ENCODE measurements around the gene PARS2. TPM values are rescaled to one million over a fixed set of nuclear protein-coding genes. Genes with fewer than 3 reads are reported as not detected.

The PARS2 gene
- total RNA-seq, 2 experiments from 2014 or later, result not detected

GRCh38 chr1:54745274-54745673 is 19.0 kb downstream of the PARS2 start:
- H3K9me3 Mint-ChIP-seq, result no peaks in the 10 kb centered on the region
- no peak for TF ChIP-seq CTCF (IDR thresholded peaks at IDR 0.05)
- no peaks in the 10 kb centered on the region for H3K27me3 Mint-ChIP-seq
- Histone ChIP-seq H3K27ac (ENCODE audit: low read depth in 1 of 2, low read length in 2 of 2) (no peak overlapping the region), H3K9me3 (ENCODE audit: control insufficient read depth in 1 of 2, insufficient read depth in 1 of 2, low read length in 2 of 2) (no peaks in the 10 kb centered on the region), H3K4me3 (ENCODE audit: low read length) (no peak overlapping the region), H3K27me3 (ENCODE audit: control insufficient read depth in 1 of 2, insufficient read depth in 2 of 2, low read length in 2 of 2) (no peaks in the 10 kb centered on the region), H3K4me1 (ENCODE audit: insufficient read depth, low read length) (no peaks in the 10 kb centered on the region), H3K36me3 (ENCODE audit: insufficient read depth, low read length) (peaks cover 23% of the 10 kb centered on the region)
- ATAC-seq (ENCODE audit: poor library complexity), result no peak
- POLR2A ChIA-PET, result no interaction called here
- CTCF ChIA-PET, result no interaction called here
- H3K4me3 Mint-ChIP-seq, result no peak overlapping the region
- peaks cover 42% of the 10 kb centered on the region for H3K36me3 Mint-ChIP-seq (ENCODE audit: low read depth)
- no peak for DNase-seq
- no peak overlapping the region for H3K27ac Mint-ChIP-seq
- intact Hi-C loops (cut with DNase I, micrococcal nuclease), result no loop called here
- no peaks in the 10 kb centered on the region for H3K4me1 Mint-ChIP-seq (ENCODE audit: low read depth)

GRCh38 chr1:54744696-54745095 is 19.6 kb downstream of the PARS2 start:
- ATAC-seq (ENCODE audit: poor library complexity) (no peak), DNase-seq (no peak)
- peaks cover 29% of the 10 kb centered on the region for H3K36me3 ChIP-seq (ENCODE audit: insufficient read depth, low read length)
- intact Hi-C loops (cut with DNase I, micrococcal nuclease), result no loop called here
- H3K27ac ChIP-seq (ENCODE audit: low read depth in 1 of 2, low read length in 2 of 2), result no peak overlapping the region
- H3K4me3 ChIP-seq (ENCODE audit: low read length), result no peak overlapping the region
- H3K4me1 ChIP-seq (ENCODE audit: insufficient read depth, low read length), result no peaks in the 10 kb centered on the region
- Mint-ChIP-seq H3K27me3 (no peaks in the 10 kb centered on the region), H3K27ac (no peak overlapping the region), H3K9me3 (no peaks in the 10 kb centered on the region), H3K4me1 (ENCODE audit: low read depth) (no peaks in the 10 kb centered on the region), H3K36me3 (ENCODE audit: low read depth) (peaks cover 48% of the 10 kb centered on the region), H3K4me3 (no peak overlapping the region)
- no peaks in the 10 kb centered on the region for H3K27me3 ChIP-seq (ENCODE audit: control insufficient read depth in 1 of 2, insufficient read depth in 2 of 2, low read length in 2 of 2)
- no peak for TF ChIP-seq CTCF (IDR thresholded peaks at IDR 0.05)
- ChIA-PET CTCF (no interaction called here), POLR2A (no interaction called here)
- H3K9me3 ChIP-seq (ENCODE audit: control insufficient read depth in 1 of 2, insufficient read depth in 1 of 2, low read length in 2 of 2), result no peaks in the 10 kb centered on the region

GRCh38 chr1:54743416-54744226 is 20.7 kb downstream of the PARS2 start:
- H3K4me1 Mint-ChIP-seq (ENCODE audit: low read depth), result no peaks in the 10 kb centered on the region
- POLR2A ChIA-PET, result no interaction called here

More at GRCh38 chr1:54743416-54744226, 20.7 kb downstream of the PARS2 start:
- CTCF ChIA-PET, result no interaction called here
- no peak for TF ChIP-seq CTCF (IDR thresholded peaks at IDR 0.05)
- peaks cover 56% of the 10 kb centered on the region for H3K36me3 Mint-ChIP-seq (ENCODE audit: low read depth)
- Histone ChIP-seq H3K4me3 (ENCODE audit: low read length) (no peak overlapping the region), H3K27ac (ENCODE audit: low read depth in 1 of 2, low read length in 2 of 2) (no peak overlapping the region), H3K4me1 (ENCODE audit: insufficient read depth, low read length) (no peaks in the 10 kb centered on the region), H3K27me3 (ENCODE audit: control insufficient read depth in 1 of 2, insufficient read depth in 2 of 2, low read length in 2 of 2) (no peaks in the 10 kb centered on the region), H3K36me3 (ENCODE audit: insufficient read depth, low read length) (peaks cover 37% of the 10 kb centered on the region), H3K9me3 (ENCODE audit: control insufficient read depth in 1 of 2, insufficient read depth in 1 of 2, low read length in 2 of 2) (no peaks in the 10 kb centered on the region)
- intact Hi-C loops (cut with DNase I, micrococcal nuclease), result no loop called here
- no peak for ATAC-seq (ENCODE audit: poor library complexity)
- H3K4me3 Mint-ChIP-seq, result no peak overlapping the region
- no peaks in the 10 kb centered on the region for H3K9me3 Mint-ChIP-seq
- H3K27me3 Mint-ChIP-seq, result no peaks in the 10 kb centered on the region
- no peak for DNase-seq
- no peak overlapping the region for H3K27ac Mint-ChIP-seq

All from CD4-positive, alpha-beta T cell (primary cell).